Tibial nerve (tissue), 4 donors: ENCODE measurements around the gene ST3GAL3. TPM values are rescaled to one million over a fixed set of nuclear protein-coding genes. Genes with fewer than 3 reads are reported as not detected.
A peak's percentile ranks its signal among the peaks of the same experiment; 100 is the strongest.
"Not testable (repeated sequence)": the region's sequence is repeated elsewhere in the genome, so short reads cannot be mapped to it uniquely, and the experiment has no call there.

Experiments used
- DNase-seq, 2 donors: peaks; one replicate each; pipeline ENCODE4 v3.0.0-alpha.2; 2019; ENCODE audit warnings: low spot score in 2 of 2
- H3K27ac ChIP-seq, 4 donors: fragments of 200-600 bp; sonication (generic) in 3 of 4; one replicate each; pipeline ENCODE4 v1.5.1; 2017 to 2019; ENCODE audit warnings: mild to moderate bottlenecking in 1 of 4
- H3K27me3 ChIP-seq, 2 donors: fragments of 200-600 bp; sonication (generic) in 1 of 2; one replicate each; pipeline versions ENCODE4 v1.5.1 to v1.6.0; 2017 to 2019
- H3K36me3 ChIP-seq, 3 donors: fragments of 200-600 bp; sonication (generic); one replicate each; pipeline ENCODE4 v1.5.1; 2018 to 2019
- H3K4me1 ChIP-seq, 4 donors: fragments of 200-600 bp; sonication (generic) in 3 of 4; one replicate each; pipeline ENCODE4 v1.5.1; 2017 to 2019
- H3K4me3 ChIP-seq, 4 donors: fragments of 200-600 bp; sonication (generic) in 3 of 4; one replicate each; pipeline ENCODE4 v1.5.1; 2017 to 2019; ENCODE audit warnings: mild to moderate bottlenecking in 1 of 4, moderate library complexity in 1 of 4
- H3K9me3 ChIP-seq, 4 donors: fragments of 200-600 bp; sonication (generic) in 3 of 4; one replicate each; pipeline ENCODE4 v1.5.1; 2017 to 2019
- EP300 ChIP-seq, 2 donors: sonication (generic); formaldehyde crosslinking; IDR thresholded peaks; one replicate each; pipeline ENCODE4 v1.6.1; 2017; ENCODE audit warnings: antibody characterized with exemption in 2 of 2, mild to moderate bottlenecking in 1 of 2
- POLR2A ChIP-seq, 2 donors: fragments of 450-650 bp; IDR thresholded peaks; one replicate each; pipeline ENCODE4 v1.6.1; 2017; ENCODE audit warnings: antibody characterized with exemption in 2 of 2, mild to moderate bottlenecking in 2 of 2, moderate library complexity in 2 of 2
- WGBS, 2 donors: methylation state at CpG; one replicate each; pipeline ENCODE4 v1.1.5; 2018; 5-methylcytosine and 5-hydroxymethylcytosine counted together
- total RNA-seq, 4 donors: library from RNA; depleted of rRNA; stranded (reverse); fragments of >200 nt; gene quantifications; one replicate each; pipeline ENCODE4 v1.1.0, GENCODE V29; 2016
- TF ChIP-seq, protein P1 (sequence below), 5 experiments: fragments of 200-600 bp in 3 of 5; fragments of 450-650 bp in 2 of 5; sonication (generic) in 3 of 5; IDR thresholded peaks; one replicate each; pipeline ENCODE4 v1.5.1; 2016 to 2019; ENCODE audit warnings: antibody characterized with exemption in 5 of 5, mild to moderate bottlenecking in 3 of 5, moderate library complexity in 2 of 5

ST3GAL3 gene
- total RNA-seq, 4 donors from 2014 or later: 20.7 to 27.0 (median 24.1) TPM

DNA sequence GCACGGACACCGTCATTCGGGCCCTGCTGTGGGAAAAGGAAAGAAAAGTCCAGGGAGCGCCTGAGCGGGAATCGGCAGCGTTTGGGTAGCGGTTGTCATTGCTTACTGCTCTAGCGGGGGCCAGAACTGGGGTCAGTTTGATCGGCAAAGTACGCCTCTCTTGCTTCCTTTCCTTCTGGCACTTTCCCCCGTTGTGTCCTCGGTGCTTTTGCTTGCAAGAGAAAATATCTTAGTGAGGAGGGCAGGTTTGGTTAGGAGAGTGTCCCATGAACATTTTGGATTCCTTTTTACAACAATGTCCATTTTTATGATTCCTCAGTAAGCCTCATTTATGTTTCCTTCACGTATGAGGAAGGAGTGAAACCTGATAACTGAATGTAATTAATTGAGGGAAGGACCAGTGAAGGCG, 670 bp downstream of the ST3GAL3 start:
- TF ChIP-seq EP300 (IDR thresholded peaks at IDR 0.05): no peak
- Histone ChIP-seq H3K4me1 (peaks cover 0 to 28% (median 7%) of the 10 kb centered on the region in 4 donors), H3K27ac (peak overlapping the region; percentile 58 to 86 (median 66)), H3K36me3 (peaks cover 0 to 34% (median 0%) of the 10 kb centered on the region in 3 donors), H3K9me3 (no peaks in the 10 kb centered on the region), H3K27me3 (no peaks in the 10 kb centered on the region), H3K4me3 (peak overlapping the region; percentile 62 to 94 (median 86))
- DNase-seq: no peak
- WGBS, 2 donors: 0 to 1% methylated on average over 15 of the region's 15 CpGs

DNA sequence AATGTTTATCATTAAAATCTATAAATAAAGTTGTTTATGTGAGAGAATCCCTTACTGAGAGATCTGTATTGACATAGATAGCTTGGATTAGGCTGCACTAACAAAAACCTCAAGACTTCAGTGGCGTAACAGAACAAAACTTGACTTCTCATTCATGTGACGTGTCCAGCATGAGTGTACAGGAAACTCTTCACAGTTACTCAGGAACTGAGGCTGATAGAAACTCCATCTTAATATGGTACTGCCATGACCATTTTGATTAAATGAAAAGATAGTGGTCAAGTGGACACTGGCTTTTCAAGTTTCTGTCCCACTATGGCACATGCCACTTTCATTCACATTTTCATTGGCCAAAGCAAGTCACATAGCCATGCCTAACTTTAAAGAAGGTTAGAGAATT, 3.7 kb downstream of the ST3GAL3 start:
- WGBS, 2 donors: 83 to 91% methylated on average over 2 of the region's 2 CpGs
- no peak overlapping the region for H3K4me3 ChIP-seq
- no peak for DNase-seq
- no peak overlapping the region for H3K27ac ChIP-seq
- H3K27me3 ChIP-seq: no peaks in the 10 kb centered on the region
- TF ChIP-seq, protein P1, sequence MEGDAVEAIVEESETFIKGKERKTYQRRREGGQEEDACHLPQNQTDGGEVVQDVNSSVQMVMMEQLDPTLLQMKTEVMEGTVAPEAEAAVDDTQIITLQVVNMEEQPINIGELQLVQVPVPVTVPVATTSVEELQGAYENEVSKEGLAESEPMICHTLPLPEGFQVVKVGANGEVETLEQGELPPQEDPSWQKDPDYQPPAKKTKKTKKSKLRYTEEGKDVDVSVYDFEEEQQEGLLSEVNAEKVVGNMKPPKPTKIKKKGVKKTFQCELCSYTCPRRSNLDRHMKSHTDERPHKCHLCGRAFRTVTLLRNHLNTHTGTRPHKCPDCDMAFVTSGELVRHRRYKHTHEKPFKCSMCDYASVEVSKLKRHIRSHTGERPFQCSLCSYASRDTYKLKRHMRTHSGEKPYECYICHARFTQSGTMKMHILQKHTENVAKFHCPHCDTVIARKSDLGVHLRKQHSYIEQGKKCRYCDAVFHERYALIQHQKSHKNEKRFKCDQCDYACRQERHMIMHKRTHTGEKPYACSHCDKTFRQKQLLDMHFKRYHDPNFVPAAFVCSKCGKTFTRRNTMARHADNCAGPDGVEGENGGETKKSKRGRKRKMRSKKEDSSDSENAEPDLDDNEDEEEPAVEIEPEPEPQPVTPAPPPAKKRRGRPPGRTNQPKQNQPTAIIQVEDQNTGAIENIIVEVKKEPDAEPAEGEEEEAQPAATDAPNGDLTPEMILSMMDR (IDR thresholded peaks at IDR 0.05): no peak
- TF ChIP-seq POLR2A (IDR thresholded peaks at IDR 0.05) (no peak), EP300 (IDR thresholded peaks at IDR 0.05) (no peak)
- no peaks in the 10 kb centered on the region for H3K9me3 ChIP-seq
- H3K4me1 ChIP-seq: peaks cover 0 to 31% (median 7%) of the 10 kb centered on the region in 4 donors
- peaks cover 0 to 11% (median 0%) of the 10 kb centered on the region in 3 donors for H3K36me3 ChIP-seq

DNA sequence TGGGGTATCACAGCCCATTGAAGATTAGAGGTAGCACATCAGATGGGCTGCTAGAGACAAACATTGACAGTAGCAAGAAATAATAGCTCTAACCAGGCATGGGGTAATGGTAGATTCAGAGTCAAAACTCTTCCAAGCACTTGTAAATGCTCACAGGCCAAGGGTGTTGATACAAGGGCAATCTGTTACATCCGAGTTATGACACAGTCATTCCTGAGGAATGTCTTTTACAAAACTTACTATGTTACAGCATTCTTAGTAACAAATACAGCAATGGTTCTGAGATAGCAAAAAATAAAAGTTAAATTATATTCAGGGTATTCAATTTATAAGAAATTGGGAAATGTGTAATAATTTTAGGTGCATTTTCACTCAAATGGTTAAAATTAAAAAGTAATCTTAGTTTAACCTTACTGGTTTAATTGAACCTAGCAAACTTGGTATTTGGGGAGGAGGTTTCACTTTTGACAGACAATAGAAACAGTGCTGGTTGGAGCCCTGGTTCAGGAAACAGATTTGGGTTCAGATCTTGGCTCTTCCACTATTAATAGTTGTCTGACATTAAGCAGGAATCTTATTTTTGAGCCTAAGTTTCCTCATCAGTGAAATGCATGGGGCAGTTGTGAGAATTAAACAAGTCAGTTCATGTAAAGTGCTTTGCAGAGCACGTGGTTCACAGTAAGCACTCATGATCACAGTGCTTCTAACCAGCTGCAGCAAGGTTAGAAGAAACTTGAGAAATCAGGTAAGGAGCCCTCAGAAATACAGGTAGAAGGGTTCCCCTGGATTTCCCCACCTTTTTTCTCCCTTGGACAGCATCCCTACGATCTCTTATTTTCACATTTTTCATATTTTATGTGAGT, 4.4 kb downstream of the ST3GAL3 start:
- H3K9me3 ChIP-seq: no peaks in the 10 kb centered on the region
- no peak for DNase-seq
- H3K27ac ChIP-seq: no peak overlapping the region
- WGBS, 2 donors: 66 to 68% methylated on average over 3 of the region's 3 CpGs
- H3K27me3 ChIP-seq: no peaks in the 10 kb centered on the region
- H3K4me1 ChIP-seq: peaks cover 0 to 31% (median 1%) of the 10 kb centered on the region in 4 donors
- H3K4me3 ChIP-seq: no peak overlapping the region
- peaks cover 0 to 11% (median 0%) of the 10 kb centered on the region in 3 donors for H3K36me3 ChIP-seq
- TF ChIP-seq POLR2A (IDR thresholded peaks at IDR 0.05) (no peak), EP300 (IDR thresholded peaks at IDR 0.05) (no peak)
- TF ChIP-seq, protein P1 (IDR thresholded peaks at IDR 0.05): no peak

DNA sequence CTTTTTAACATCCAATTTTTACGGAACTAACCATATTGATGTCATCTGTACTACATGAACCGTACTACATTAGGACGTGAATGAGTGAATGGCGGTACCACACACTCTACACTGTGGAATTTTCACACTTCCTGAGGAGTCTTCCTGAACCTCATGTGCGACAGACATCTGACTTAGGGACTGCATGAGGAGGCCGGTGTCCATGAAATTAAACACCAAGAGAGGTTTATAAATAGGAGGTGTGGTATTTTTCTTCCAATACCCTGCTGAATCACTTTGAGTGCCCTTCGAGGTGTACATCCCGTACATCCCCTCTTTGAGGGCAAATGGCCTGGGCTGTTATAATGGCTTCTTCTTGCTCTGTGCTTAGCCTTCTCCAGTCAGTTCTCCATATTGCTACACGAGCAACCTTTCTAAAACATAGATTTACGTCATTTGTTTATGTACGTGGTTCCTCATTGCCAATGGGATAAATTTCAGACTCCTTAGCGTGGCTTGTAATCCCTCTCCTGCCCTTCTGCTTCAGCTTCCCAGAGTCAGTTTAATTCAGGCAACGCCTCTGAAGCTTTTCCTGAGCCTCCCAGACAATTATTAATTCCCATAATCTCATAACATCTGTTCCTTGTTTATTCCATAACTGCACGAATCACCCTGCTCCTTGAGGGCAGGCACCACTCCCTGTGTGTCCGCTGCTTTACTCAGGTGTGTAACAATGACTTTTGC, 9.4 kb downstream of the ST3GAL3 start:
- no peak overlapping the region for H3K4me3 ChIP-seq
- no peaks in the 10 kb centered on the region for H3K9me3 ChIP-seq
- DNase-seq: no peak
- no peaks in the 10 kb centered on the region for H3K27me3 ChIP-seq
- TF ChIP-seq POLR2A (IDR thresholded peaks at IDR 0.05): no peak
- peaks cover 0 to 30% (median 4%) of the 10 kb centered on the region in 4 donors for H3K4me1 ChIP-seq
- 75 to 81% methylated on average over 15 of the region's 15 CpGs for WGBS, 2 donors
- H3K36me3 ChIP-seq: no peaks in the 10 kb centered on the region
- H3K27ac ChIP-seq: no peak overlapping the region

DNA sequence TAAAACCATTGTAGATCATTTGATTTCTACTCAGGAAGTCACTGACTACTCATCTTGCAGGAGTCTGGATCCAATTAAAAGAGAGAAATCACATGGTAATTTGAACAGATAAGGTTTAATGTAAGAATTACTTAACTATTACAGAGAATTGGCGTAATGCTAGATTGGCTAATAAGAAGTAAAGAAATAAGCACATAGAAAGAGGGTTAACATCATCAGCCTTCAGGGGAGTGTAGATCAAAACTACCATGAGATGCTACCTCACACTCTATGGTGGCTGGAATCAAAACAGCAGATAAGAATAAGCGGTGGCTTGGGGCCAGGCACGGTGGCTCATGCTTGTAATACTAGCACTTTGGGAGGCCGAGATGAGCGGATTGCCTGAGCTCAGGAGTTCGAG, 11.7 kb downstream of the ST3GAL3 start:
- Histone ChIP-seq H3K27me3 (no peaks in the 10 kb centered on the region), H3K27ac (no peak overlapping the region), H3K36me3 (no peaks in the 10 kb centered on the region), H3K4me1 (peaks cover 0 to 30% (median 4%) of the 10 kb centered on the region in 4 donors), H3K9me3 (no peaks in the 10 kb centered on the region), H3K4me3 (no peak overlapping the region)
- TF ChIP-seq EP300 (IDR thresholded peaks at IDR 0.05) (no peak), POLR2A (IDR thresholded peaks at IDR 0.05) (no peak)
- TF ChIP-seq, protein P1 (IDR thresholded peaks at IDR 0.05): no peak
- 85 to 93% methylated on average over 6 of the region's 6 CpGs for WGBS, 2 donors
- DNase-seq: no peak

DNA sequence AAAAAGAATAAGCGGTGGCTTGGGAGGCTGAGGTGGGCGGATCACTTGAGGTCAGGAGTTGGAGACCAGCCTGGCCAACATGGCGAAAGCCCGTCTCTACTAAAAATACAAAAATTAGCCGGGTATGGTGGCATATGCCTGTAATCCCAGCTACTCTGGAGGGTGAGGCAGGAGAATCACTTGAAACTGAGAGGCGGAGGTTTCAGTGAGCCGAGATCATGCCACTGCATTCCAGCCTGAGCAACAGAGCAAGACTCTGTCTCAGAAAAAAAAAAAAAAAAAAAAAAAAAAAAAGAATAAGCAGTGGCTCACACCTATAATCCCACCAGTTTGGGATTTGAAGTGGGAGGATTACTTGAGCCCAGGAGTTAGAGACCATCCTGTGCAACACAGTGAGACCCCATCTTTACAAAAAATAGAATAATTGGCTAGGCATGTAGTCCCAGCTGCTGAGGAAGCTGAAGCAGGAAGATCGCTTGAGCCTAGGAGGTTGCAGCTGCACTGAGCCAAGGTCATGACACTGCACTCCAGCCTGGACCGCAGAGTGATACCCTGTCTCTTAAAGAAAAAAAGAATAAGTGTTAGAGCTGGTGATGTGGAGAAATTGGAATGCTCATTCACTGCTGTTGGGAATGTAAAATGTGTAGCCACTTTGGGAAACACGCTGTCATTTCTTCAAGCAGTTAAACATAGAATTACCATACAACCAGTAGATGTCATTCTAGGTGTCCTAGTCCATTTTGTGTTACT, 12.5 kb downstream of the ST3GAL3 start:
- H3K27ac ChIP-seq, H3K27me3 ChIP-seq, H3K36me3 ChIP-seq, H3K9me3 ChIP-seq, H3K4me3 ChIP-seq, DNase-seq: not testable (repeated sequence)
- peaks cover 0 to 30% (median 4%) of the 10 kb centered on the region in 4 donors for H3K4me1 ChIP-seq
- WGBS, 2 donors: 40 to 47% methylated on average over 10 of the region's 10 CpGs
